ENCODE measurements around the gene RNF166.

RNF166 gene

DNA sequence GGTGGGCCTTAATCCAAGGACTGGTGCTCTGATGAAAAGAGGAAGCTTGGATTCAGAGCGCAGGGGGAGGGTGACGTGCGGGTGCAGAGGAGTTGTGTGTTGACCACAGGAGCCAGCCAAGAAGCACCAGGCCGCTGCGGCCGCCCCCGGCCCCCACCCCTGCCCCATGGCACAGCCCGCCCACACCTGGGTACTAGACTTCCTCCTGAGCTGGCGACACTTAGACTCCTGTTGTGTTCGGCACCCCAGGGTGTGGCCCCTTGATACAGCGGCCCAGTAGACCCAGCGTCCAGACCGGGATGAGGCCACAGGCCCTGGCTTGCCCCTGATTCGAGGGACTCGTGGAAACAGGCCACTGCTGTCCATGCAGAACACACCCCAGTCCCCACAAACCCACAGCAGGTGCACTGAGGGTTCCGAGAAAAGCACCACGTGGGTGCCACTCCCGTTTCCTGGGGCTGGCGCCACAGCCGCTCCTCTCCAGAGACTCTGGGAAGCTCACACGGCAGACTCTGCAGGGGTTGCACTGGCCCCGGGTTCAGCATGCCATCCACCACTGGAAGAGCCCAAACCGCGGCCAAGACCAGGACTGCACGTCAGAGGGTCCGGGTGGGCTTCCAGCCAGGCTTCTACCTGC, 14.2 kb downstream of the RNF166 start:
- DNase-seq (ENCODE audit: low read depth), result no peak
- no peak for TF ChIP-seq CTCF (IDR thresholded peaks at IDR 0.05; ENCODE audit: low read length, missing control alignments)
- no peak overlapping the region for H3K4me3 ChIP-seq (replicated peaks; ENCODE audit: low read depth, low read length)

- no peak overlapping the region for H3K4me3 ChIP-seq (replicated peaks; ENCODE audit: low read depth, low read length)
- no peak for TF ChIP-seq CTCF (IDR thresholded peaks at IDR 0.05; ENCODE audit: low read length, missing control alignments)
- no peak for DNase-seq (ENCODE audit: low read depth)
Measured at GRCh38 chr16:88691129-88691813, 14.9 kb downstream of the RNF166 start.

DNA sequence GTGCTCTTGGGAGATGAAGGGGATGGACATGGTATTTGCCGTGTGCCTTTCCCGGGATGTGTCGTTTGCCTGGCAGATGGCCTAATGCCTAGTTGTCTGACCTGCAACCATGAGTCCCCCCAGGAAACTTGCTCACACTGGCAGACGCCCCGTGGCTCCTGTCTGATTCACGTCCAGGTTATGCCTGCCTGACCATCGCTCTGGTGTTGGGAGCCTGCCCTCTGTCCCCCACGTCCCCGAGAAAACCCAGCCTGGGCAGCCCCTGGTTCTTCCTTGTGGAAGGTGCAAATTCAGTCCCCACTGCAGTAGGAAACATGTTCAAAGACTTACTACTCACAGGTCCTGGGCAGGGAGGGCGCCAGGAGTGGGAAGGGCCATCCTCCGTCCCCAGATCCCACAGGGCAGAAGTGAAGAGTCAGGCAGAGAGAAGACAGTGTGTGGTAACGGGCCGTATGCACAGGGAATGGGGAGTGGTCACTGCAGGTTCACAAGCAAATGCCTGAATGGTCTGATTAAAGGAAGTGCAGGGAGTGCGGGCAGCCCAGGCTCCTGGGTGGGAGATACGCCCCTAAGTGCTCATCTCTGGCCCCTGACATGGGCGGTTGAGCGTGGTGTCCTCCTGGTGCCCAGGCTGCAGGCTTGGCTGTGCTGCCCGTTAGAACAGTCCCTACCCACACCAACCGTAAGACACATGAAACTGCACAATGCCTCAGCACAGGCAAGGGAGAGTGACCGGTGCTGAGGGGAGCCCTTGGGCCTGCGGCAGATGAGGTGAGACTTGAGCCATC, 15.7 kb downstream of the RNF166 start:
- no peak for DNase-seq (ENCODE audit: low read depth)
- no peak for TF ChIP-seq CTCF (IDR thresholded peaks at IDR 0.05; ENCODE audit: low read length, missing control alignments)
- no peak overlapping the region for H3K4me3 ChIP-seq (replicated peaks; ENCODE audit: low read depth, low read length)

DNA sequence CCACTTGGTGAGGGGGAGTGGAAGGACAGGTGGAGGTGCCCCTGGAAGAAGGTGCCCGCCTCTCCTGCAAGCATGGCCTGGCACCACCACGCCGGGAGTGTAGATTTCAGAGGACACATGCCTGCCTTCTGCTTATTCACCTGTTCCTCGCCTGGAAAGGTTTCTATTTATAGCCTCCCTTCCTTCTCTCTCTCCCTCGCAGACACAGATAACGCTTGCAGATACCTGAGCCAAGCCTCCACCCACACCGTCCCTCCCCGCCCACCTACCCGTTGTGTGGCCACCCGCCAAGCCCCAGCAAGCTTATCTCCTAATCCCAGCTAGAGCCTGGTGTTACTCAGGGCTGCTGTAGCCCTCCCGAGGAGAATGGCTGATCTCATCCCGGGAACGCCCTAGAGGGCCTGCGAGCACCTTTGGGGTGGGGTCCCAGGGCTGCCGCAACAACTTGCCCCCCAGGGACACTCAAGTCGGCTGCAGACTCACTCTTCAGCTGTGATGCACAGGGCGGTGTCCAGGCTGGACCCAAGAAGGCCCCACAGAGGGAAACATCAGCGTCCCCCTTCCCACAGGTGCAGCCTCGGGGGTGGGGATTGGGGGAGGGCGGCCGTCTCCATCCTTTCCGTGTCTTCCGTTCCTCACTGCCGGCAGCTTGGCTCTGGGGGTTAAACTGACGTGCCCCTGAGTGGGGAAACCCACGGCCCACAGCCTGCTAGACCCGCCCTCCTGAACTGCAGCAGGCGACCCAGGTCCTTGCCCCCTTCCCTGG, 18.0 kb downstream of the RNF166 start:
- no peak overlapping the region for H3K4me3 ChIP-seq (replicated peaks; ENCODE audit: low read depth, low read length)
- TF ChIP-seq CTCF (IDR thresholded peaks at IDR 0.05; ENCODE audit: low read length, missing control alignments), result no peak
- DNase-seq (ENCODE audit: low read depth), result no peak

DNA sequence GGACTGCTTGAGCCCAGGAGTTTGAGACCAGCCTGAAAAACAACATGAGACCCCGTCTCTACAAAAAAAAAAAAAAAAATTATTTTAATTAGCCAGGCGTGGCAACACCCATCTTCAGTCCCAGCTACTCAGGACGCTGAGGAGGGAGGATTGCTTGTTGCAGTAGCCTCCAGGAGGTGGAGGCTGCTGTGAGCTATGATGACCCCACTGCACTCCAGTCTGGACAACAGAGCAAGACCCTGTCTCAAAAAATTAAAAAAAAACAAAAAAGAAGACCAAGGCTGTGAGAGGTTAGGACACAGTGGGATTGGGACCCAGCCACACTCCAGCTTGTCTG, 18.6 kb downstream of the RNF166 start:
- TF ChIP-seq CTCF (IDR thresholded peaks at IDR 0.05; ENCODE audit: low read length, missing control alignments), result no peak
- DNase-seq (ENCODE audit: low read depth), result no peak
- no peak overlapping the region for H3K4me3 ChIP-seq (replicated peaks; ENCODE audit: low read depth, low read length)

GRCh38 chr16:88687254-88687576, 19.0 kb downstream of the RNF166 start:
- DNase-seq (ENCODE audit: low read depth), result no peak
- TF ChIP-seq CTCF (IDR thresholded peaks at IDR 0.05; ENCODE audit: low read length, missing control alignments), result no peak
- no peak overlapping the region for H3K4me3 ChIP-seq (replicated peaks; ENCODE audit: low read depth, low read length)

All from fibroblast of pulmonary artery (primary cell).